PFSK-1 (cell line): ENCODE results near the gene SLC36A1.

Experiments used
- FOXP2 ChIP-seq: optimal IDR thresholded peaks from 2 replicates; pipeline ENCODE3; 2011; ENCODE audit warnings: borderline replicate concordance, control low read depth, inconsistent platforms; ENCODE audit not compliant: insufficient read depth; ENCODE audit errors: extremely low read length, extremely low read depth
- POLR2AphosphoS5 ChIP-seq: IDR thresholded peaks from 2 replicates; pipeline ENCODE4 v1.6.1; 2012; ENCODE audit warnings: low read depth, mild to moderate bottlenecking, control low read depth, low read length, moderate library complexity
- SIN3A ChIP-seq: IDR thresholded peaks from 2 replicates; pipeline ENCODE4 v1.6.1; 2012; ENCODE audit warnings: mild to moderate bottlenecking, low read length, moderate library complexity, borderline replicate concordance; ENCODE audit not compliant: insufficient read depth
- TAF1 ChIP-seq: IDR thresholded peaks from 2 replicates; pipeline ENCODE4 v1.6.1; 2012; ENCODE audit warnings: low read length, control low read depth, borderline replicate concordance; ENCODE audit not compliant: insufficient read depth
- TF ChIP-seq, protein P1 (sequence below), 2 experiments: IDR thresholded peaks; 2 replicates each; pipeline versions ENCODE4 v1.6.1 to v1.8.0; 2011 to 2012; ENCODE audit warnings: low read depth in 2 of 2, low read length in 2 of 2, control low read depth in 1 of 2, inconsistent platforms in 1 of 2, mild to moderate bottlenecking in 1 of 2, moderate library complexity in 1 of 2; ENCODE audit not compliant: insufficient read depth in 1 of 2

Gene SLC36A1

DNA sequence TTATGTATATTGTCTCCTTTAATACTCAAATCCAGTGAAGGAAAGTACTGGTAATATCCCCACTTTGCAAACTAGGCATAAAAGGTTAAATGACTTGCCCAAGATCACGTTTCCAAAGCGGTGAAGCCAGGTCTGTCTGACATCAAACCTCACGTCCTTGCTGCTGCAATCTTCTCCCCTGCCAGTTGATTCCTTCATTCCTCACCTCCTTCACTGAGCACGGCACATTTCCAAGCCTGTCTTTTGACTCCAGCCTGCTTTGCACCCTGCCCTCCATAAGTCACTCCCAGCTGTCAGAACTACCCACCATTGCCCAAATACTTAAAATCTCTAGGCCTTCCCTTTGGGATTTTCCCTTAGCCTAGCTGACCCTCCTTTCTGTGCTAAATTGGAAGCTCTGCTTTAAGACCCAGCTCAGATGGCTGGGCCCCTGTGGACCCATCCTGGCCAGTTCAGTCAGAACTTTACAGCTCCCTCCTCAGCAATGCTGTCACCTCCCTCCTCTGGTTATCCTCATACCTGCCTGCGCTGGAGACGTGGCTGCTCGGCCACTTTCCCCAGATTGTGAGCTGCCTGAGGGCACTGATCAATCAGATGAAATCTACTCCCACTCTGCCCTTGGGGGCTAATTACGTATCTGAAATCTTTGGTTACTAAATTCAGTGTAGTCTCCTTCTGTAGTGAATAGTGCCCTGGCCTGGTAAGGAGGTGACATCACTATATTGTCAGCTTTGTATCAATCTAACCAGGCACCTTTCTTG lies 51.2 kb downstream of the SLC36A1 start:
- no peak for TF ChIP-seq SIN3A
- no peak for TF ChIP-seq FOXP2
- TF ChIP-seq, protein P1, sequence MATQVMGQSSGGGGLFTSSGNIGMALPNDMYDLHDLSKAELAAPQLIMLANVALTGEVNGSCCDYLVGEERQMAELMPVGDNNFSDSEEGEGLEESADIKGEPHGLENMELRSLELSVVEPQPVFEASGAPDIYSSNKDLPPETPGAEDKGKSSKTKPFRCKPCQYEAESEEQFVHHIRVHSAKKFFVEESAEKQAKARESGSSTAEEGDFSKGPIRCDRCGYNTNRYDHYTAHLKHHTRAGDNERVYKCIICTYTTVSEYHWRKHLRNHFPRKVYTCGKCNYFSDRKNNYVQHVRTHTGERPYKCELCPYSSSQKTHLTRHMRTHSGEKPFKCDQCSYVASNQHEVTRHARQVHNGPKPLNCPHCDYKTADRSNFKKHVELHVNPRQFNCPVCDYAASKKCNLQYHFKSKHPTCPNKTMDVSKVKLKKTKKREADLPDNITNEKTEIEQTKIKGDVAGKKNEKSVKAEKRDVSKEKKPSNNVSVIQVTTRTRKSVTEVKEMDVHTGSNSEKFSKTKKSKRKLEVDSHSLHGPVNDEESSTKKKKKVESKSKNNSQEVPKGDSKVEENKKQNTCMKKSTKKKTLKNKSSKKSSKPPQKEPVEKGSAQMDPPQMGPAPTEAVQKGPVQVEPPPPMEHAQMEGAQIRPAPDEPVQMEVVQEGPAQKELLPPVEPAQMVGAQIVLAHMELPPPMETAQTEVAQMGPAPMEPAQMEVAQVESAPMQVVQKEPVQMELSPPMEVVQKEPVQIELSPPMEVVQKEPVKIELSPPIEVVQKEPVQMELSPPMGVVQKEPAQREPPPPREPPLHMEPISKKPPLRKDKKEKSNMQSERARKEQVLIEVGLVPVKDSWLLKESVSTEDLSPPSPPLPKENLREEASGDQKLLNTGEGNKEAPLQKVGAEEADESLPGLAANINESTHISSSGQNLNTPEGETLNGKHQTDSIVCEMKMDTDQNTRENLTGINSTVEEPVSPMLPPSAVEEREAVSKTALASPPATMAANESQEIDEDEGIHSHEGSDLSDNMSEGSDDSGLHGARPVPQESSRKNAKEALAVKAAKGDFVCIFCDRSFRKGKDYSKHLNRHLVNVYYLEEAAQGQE (IDR thresholded peaks at IDR 0.05; ENCODE audit: insufficient read depth in 1 of 2, low read depth in 2 of 2, low read length in 2 of 2) = no peak
- no peak for TF ChIP-seq POLR2AphosphoS5
- no peak for TF ChIP-seq TAF1

DNA sequence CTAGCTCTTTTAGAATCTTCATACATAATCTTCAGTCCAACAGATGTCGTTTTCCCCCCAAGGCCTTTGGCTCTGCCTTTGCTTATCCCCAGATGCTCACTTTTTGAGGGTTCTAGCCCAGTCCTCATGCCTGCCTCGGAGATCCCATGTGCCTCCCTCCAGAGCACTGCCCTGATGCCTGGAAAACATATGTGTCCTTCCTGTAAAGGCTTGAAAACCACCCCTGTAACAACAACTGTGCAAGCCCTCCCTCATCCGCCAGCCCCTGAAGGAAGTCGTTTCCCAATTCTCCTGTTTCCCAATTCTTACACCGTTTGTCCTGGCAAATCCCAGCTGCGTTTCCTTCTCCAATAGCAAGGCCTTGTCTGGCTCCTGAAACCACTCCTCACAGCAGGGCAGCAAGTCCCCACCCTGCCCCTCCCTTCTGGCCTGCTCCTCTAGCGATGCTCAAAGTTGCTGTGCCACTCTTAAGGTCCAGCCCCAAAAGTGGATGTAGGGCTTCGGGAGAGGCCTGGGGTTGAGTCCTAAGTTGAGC lies 52.2 kb downstream of the SLC36A1 start:
- TF ChIP-seq SIN3A (no peak), FOXP2 (no peak), TAF1 (no peak), POLR2AphosphoS5 (no peak)
- TF ChIP-seq, protein P1 (IDR thresholded peaks at IDR 0.05; ENCODE audit: insufficient read depth in 1 of 2, low read depth in 2 of 2, low read length in 2 of 2) = no peak

DNA sequence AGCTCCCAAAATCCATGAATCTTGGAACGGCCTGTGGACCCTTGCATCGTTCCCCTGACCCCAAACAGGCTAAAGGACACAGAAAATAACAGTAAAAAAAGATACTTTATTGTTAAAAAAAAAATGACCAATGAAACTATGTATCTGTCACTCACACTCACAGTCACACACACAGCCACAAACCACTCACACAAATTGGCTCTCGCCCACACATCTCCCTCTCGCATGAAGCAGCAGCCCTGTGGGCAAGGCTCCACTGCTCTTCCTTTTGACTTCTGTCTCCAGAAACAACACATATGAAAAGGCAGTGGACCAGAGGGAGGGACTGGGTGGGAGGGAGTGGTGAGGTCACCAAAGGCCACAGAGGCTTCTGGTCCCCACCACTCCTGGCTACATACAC lies 56.6 kb downstream of the SLC36A1 start:
- TF ChIP-seq TAF1 (no peak), POLR2AphosphoS5 (no peak), FOXP2 (no peak), SIN3A (no peak)
- TF ChIP-seq, protein P1 (IDR thresholded peaks at IDR 0.05; ENCODE audit: insufficient read depth in 1 of 2, low read depth in 2 of 2, low read length in 2 of 2) = no peak

DNA sequence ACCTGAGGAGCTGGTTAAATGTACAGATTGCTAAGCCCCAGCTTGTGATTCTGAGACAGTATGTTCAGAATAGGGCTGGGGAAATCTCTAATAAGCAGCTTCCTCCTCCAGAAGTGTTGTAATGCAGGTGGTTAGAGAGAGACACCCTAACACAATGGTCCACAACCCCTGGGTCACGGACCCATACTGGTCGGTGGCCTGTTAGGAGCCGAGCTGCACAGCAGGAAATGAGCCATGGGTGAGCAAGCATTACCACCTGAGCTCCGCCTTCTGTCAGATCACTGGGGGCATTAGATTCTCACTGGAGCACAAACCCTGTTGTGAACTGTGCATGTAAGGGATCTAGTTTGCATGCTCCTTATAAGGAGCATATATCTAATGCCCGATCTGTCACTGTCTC lies 61.8 kb downstream of the SLC36A1 start:
- TF ChIP-seq, protein P1 (IDR thresholded peaks at IDR 0.05; ENCODE audit: insufficient read depth in 1 of 2, low read depth in 2 of 2, low read length in 2 of 2) = no peak
- TF ChIP-seq SIN3A = no peak
- TF ChIP-seq TAF1 = no peak
- no peak for TF ChIP-seq FOXP2
- TF ChIP-seq POLR2AphosphoS5 = no peak
